ENCODE measurements around the gene MAL.

MAL gene

GRCh38 chr2:94978917-94979316 lies 46.6 kb upstream of the MAL start (continued):
- TF ChIP-seq CREB5 (CRISPR knock-in tag; IDR thresholded peaks at IDR 0.05; ENCODE audit: low read depth) = no peak
- TF ChIP-seq ZC3H10 (CRISPR knock-in tag; IDR thresholded peaks at IDR 0.05) = no peak
- no peak for TF ChIP-seq RARB (CRISPR knock-in tag; IDR thresholded peaks at IDR 0.05)
- TF ChIP-seq OSR1 (CRISPR knock-in tag; IDR thresholded peaks at IDR 0.05) = no peak

- TF ChIP-seq ZNF8 (CRISPR knock-in tag; IDR thresholded peaks at IDR 0.05) (no peak), CSDC2 (CRISPR knock-in tag; IDR thresholded peaks at IDR 0.05) (no peak), SNAI2 (CRISPR knock-in tag; IDR thresholded peaks at IDR 0.05) (no peak), PPARA (CRISPR knock-in tag; IDR thresholded peaks at IDR 0.05; ENCODE audit: borderline replicate concordance) (no peak), OSR1 (CRISPR knock-in tag; IDR thresholded peaks at IDR 0.05) (no peak), ZNF70 (CRISPR knock-in tag; IDR thresholded peaks at IDR 0.05) (no peak), CSRNP3 (CRISPR knock-in tag; IDR thresholded peaks at IDR 0.05) (no peak)
- no peak for ATAC-seq
Measured at GRCh38 chr2:94979406-94980375, 45.8 kb upstream of the MAL start.

- no peak; the same call in 2 of the 3 replicates for ATAC-seq
- TF ChIP-seq ZC3H10 (CRISPR knock-in tag; IDR thresholded peaks at IDR 0.05) (no peak), ZNF565 (CRISPR knock-in tag; conservative IDR thresholded peaks at IDR 0.05; ENCODE audit: low read depth) (no peak)
Measured at GRCh38 chr2:94980406-94980805, 45.1 kb upstream of the MAL start.

GRCh38 chr2:94982156-94982555 lies 43.4 kb upstream of the MAL start:
- no peak for ATAC-seq
- no peak for TF ChIP-seq RARB (CRISPR knock-in tag; IDR thresholded peaks at IDR 0.05)

GRCh38 chr2:94982675-94983074 lies 42.8 kb upstream of the MAL start:
- no peak for TF ChIP-seq CSDC2 (CRISPR knock-in tag; IDR thresholded peaks at IDR 0.05)
- TF ChIP-seq ZFP3 (CRISPR knock-in tag; IDR thresholded peaks at IDR 0.05) = no peak
- no peak for TF ChIP-seq RARB (CRISPR knock-in tag; IDR thresholded peaks at IDR 0.05)
- TF ChIP-seq BACH2 (CRISPR knock-in tag; IDR thresholded peaks at IDR 0.05; ENCODE audit: borderline replicate concordance) = no peak
- no peak for TF ChIP-seq PPARA (CRISPR knock-in tag; IDR thresholded peaks at IDR 0.05; ENCODE audit: borderline replicate concordance)
- no peak for TF ChIP-seq ESRRG (CRISPR knock-in tag; IDR thresholded peaks at IDR 0.05)
- no peak for TF ChIP-seq POU6F1 (CRISPR knock-in tag; IDR thresholded peaks at IDR 0.05; ENCODE audit: borderline replicate concordance, low read depth)
- TF ChIP-seq CSRNP3 (CRISPR knock-in tag; IDR thresholded peaks at IDR 0.05) = no peak
- TF ChIP-seq ZFP30 (CRISPR knock-in tag; IDR thresholded peaks at IDR 0.05) = no peak
- TF ChIP-seq ZNF8 (CRISPR knock-in tag; IDR thresholded peaks at IDR 0.05) = no peak
- no peak for ATAC-seq

- no peak for ATAC-seq
- TF ChIP-seq POU6F1 (CRISPR knock-in tag; IDR thresholded peaks at IDR 0.05; ENCODE audit: borderline replicate concordance, low read depth) (no peak), ARNTL (CRISPR knock-in tag; IDR thresholded peaks at IDR 0.05; ENCODE audit: borderline replicate concordance, low read depth) (no peak), OSR1 (CRISPR knock-in tag; IDR thresholded peaks at IDR 0.05) (no peak), CREB5 (CRISPR knock-in tag; IDR thresholded peaks at IDR 0.05; ENCODE audit: low read depth) (no peak), ESRRG (CRISPR knock-in tag; IDR thresholded peaks at IDR 0.05) (no peak), CSDC2 (CRISPR knock-in tag; IDR thresholded peaks at IDR 0.05) (no peak), ZC3H10 (CRISPR knock-in tag; IDR thresholded peaks at IDR 0.05) (no peak), ZNF565 (CRISPR knock-in tag; conservative IDR thresholded peaks at IDR 0.05; ENCODE audit: low read depth) (no peak), SNAI2 (CRISPR knock-in tag; IDR thresholded peaks at IDR 0.05) (no peak), ZFP30 (CRISPR knock-in tag; IDR thresholded peaks at IDR 0.05) (no peak), PATZ1 (CRISPR knock-in tag; IDR thresholded peaks at IDR 0.05; ENCODE audit: borderline replicate concordance) (no peak), BACH2 (CRISPR knock-in tag; IDR thresholded peaks at IDR 0.05; ENCODE audit: borderline replicate concordance) (no peak)
Measured at GRCh38 chr2:94984964-94985575, 40.4 kb upstream of the MAL start.
